ENCODE data around the gene PRDM13. TPM values are rescaled to one million over a fixed set of nuclear protein-coding genes. Genes with fewer than 3 reads are reported as not detected.

The PRDM13 gene
- total and polyA plus RNA-seq, 9 of the 15 experiments (the other 6 are each of a cell fraction or from before 2014, with no cell fraction given): not detected

DNA sequence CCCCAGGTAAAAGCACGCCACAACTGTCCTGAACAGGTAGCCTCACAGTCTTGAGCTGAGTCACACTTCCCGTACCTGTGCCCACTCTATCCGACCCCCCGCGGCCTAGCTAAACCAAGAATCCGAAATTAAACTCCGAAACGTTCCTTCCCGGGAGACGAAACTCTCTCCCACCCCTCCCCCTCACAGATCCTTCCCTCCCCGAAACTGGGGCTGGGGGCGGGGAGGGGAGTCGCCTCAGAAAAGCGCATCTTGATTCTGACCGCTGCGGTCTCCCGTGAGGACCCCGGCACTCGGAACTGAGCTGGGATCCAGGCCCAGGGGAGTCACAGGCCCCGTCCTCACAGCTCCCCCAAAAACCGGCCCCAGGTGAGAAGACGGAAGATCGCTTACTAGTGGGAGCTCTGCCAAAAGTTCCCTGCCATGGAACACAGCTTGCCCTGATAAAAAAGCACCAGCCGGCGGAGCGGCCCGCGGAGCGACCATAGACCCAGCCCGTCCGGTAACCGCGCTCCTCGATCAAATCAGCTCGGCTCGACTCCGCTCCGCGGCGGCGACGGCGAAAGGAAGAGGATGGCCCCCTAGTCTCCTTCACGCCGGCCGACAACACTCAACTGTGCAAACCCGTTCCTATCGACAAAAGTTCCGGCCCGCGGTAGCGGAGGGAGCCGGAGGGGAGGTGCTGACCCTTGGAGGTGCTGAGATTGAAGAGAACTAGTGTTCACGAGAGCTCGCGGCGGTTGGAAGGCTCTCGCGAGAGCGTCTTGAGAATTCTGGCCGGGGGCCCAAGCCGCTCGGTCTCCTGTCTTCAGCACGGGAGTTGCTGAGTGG, 38.3 kb upstream of the PRDM13 start, which contains the start of gene CCNC (continued):
- TF ChIP-seq, protein P1, sequence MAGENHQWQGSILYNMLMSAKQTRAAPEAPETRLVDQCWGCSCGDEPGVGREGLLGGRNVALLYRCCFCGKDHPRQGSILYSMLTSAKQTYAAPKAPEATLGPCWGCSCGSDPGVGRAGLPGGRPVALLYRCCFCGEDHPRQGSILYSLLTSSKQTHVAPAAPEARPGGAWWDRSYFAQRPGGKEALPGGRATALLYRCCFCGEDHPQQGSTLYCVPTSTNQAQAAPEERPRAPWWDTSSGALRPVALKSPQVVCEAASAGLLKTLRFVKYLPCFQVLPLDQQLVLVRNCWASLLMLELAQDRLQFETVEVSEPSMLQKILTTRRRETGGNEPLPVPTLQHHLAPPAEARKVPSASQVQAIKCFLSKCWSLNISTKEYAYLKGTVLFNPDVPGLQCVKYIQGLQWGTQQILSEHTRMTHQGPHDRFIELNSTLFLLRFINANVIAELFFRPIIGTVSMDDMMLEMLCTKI (IDR thresholded peaks at IDR 0.05; ENCODE audit: partially characterized antibody): no peak
- TF ChIP-seq, protein P2, sequence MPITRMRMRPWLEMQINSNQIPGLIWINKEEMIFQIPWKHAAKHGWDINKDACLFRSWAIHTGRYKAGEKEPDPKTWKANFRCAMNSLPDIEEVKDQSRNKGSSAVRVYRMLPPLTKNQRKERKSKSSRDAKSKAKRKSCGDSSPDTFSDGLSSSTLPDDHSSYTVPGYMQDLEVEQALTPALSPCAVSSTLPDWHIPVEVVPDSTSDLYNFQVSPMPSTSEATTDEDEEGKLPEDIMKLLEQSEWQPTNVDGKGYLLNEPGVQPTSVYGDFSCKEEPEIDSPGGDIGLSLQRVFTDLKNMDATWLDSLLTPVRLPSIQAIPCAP (CRISPR knock-in tag; IDR thresholded peaks at IDR 0.05; ENCODE audit: borderline replicate concordance): no peak
- peak; percentile 83 for TF ChIP-seq CREM (IDR thresholded peaks at IDR 0.05; ENCODE audit: low read depth)
- TF ChIP-seq MYNN (IDR thresholded peaks at IDR 0.05): peak; percentile 55
- no peak for TF ChIP-seq MYNN (CRISPR knock-in tag; IDR thresholded peaks at IDR 0.05)
- TF ChIP-seq LARP7 (IDR thresholded peaks at IDR 0.05): no peak
- TF ChIP-seq KLF13 (tag; IDR thresholded peaks at IDR 0.05; ENCODE audit: borderline replicate concordance, low read depth): 0 out of 2 replicates have a peak, but pooled peaks have one; percentile 61
- no peak; the same call in 1 of the 2 replicates for TF ChIP-seq ARID1B (IDR thresholded peaks at IDR 0.05)
- peak; percentile 45 for TF ChIP-seq CCNT2 (IDR thresholded peaks at IDR 0.05; ENCODE audit: borderline replicate concordance, extremely low read depth, insufficient read length, low read depth, low read length)
- no peak for TF ChIP-seq ZNF41 (CRISPR knock-in tag; conservative IDR thresholded peaks at IDR 0.05)
- no peak for TF ChIP-seq SAFB (IDR thresholded peaks at IDR 0.05; ENCODE audit: borderline replicate concordance, low read depth, low read length)
- no peak for TF ChIP-seq CHD4 (IDR thresholded peaks at IDR 0.05; ENCODE audit: insufficient read depth, insufficient replicate concordance, low read depth, low read length, poor library complexity, severe bottlenecking)
- TF ChIP-seq, protein P3, sequence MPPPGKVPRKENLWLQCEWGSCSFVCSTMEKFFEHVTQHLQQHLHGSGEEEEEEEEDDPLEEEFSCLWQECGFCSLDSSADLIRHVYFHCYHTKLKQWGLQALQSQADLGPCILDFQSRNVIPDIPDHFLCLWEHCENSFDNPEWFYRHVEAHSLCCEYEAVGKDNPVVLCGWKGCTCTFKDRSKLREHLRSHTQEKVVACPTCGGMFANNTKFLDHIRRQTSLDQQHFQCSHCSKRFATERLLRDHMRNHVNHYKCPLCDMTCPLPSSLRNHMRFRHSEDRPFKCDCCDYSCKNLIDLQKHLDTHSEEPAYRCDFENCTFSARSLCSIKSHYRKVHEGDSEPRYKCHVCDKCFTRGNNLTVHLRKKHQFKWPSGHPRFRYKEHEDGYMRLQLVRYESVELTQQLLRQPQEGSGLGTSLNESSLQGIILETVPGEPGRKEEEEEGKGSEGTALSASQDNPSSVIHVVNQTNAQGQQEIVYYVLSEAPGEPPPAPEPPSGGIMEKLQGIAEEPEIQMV (tag; conservative IDR thresholded peaks at IDR 0.05; ENCODE audit: low read depth): no peak
- TF ChIP-seq GTF2E2 (tag; IDR thresholded peaks at IDR 0.05): peak; percentile 88
- no peak for TF ChIP-seq NCOA6 (IDR thresholded peaks at IDR 0.05)
- TF ChIP-seq ZNF354B (CRISPR knock-in tag; IDR thresholded peaks at IDR 0.05): no peak
- TF ChIP-seq MTF1 (CRISPR knock-in tag; IDR thresholded peaks at IDR 0.05; ENCODE audit: borderline replicate concordance): no peak
- TF ChIP-seq, protein P4, sequence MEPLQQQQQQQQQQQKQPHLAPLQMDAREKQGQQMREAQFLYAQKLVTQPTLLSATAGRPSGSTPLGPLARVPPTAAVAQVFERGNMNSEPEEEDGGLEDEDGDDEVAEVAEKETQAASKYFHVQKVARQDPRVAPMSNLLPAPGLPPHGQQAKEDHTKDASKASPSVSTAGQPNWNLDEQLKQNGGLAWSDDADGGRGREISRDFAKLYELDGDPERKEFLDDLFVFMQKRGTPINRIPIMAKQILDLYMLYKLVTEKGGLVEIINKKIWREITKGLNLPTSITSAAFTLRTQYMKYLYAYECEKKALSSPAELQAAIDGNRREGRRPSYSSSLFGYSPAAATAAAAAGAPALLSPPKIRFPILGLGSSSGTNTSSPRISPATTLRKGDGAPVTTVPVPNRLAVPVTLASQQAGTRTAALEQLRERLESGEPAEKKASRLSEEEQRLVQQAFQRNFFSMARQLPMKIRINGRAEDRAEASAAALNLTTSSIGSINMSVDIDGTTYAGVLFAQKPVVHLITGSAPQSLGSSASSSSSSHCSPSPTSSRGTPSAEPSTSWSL (CRISPR knock-in tag; IDR thresholded peaks at IDR 0.05; ENCODE audit: borderline replicate concordance): no peak
- TF ChIP-seq BRD9 (IDR thresholded peaks at IDR 0.05; ENCODE audit: low read depth, partially characterized antibody): no peak
- no peak for TF ChIP-seq SRF (CRISPR knock-in tag; IDR thresholded peaks at IDR 0.05)
- TF ChIP-seq ZNF695 (CRISPR knock-in tag; IDR thresholded peaks at IDR 0.05): no peak
- no peak for TF ChIP-seq ZNF282 (CRISPR knock-in tag; IDR thresholded peaks at IDR 0.05)
- no peak for TF ChIP-seq ZC3H8 (IDR thresholded peaks at IDR 0.05)
- no peak for TF ChIP-seq BCL6 (CRISPR knock-in tag; IDR thresholded peaks at IDR 0.05)

Measured in K562 (cell line).